Measurements from ENCODE around the gene MAEA.

- TF ChIP-seq CTCF (IDR thresholded peaks at IDR 0.05), result no peak
- TF ChIP-seq POLR2A (IDR thresholded peaks at IDR 0.05), result no peak
Observed at GRCh38 chr4:1246111-1246881, 43.4 kb upstream of the MAEA start.
